Osteoblast (primary cell): ENCODE measurements around the gene LILRA5. TPM values are rescaled to one million over a fixed set of nuclear protein-coding genes. Genes with fewer than 3 reads are reported as not detected.
A peak's percentile ranks its signal among the peaks of the same experiment; 100 is the strongest.
"Not testable (repeated sequence)": the region's sequence is repeated elsewhere in the genome, so short reads cannot be mapped to it uniquely, and the experiment has no call there.

Experiments
- DNase-seq: peaks from one replicate; pipeline ENCODE4 v3.0.0; 2011; ENCODE audit warnings: low spot score, mixed read lengths; ENCODE audit not compliant: insufficient read length; ENCODE audit errors: missing footprints
- H2AFZ ChIP-seq: 2 replicates; pipeline ENCODE4 v1.6.0; 2011; ENCODE audit warnings: mild to moderate bottlenecking, low read length
- H3K27ac ChIP-seq: 2 replicates; pipeline ENCODE4 v1.5.1; 2011; ENCODE audit warnings: mild to moderate bottlenecking, low read depth, low read length, moderate library complexity
- H3K27me3 ChIP-seq: 2 replicates; pipeline ENCODE4 v1.6.0; 2012; ENCODE audit warnings: mild to moderate bottlenecking, control low read depth, inconsistent platforms, low read length, moderate library complexity; ENCODE audit not compliant: insufficient read depth
- H3K36me3 ChIP-seq: 2 replicates; pipeline ENCODE4 v1.5.1; 2011; ENCODE audit warnings: mild to moderate bottlenecking, low read length, control low read depth, moderate library complexity; ENCODE audit not compliant: insufficient read depth
- H3K4me1 ChIP-seq: 2 replicates; pipeline ENCODE4 v1.5.1; 2011; ENCODE audit warnings: mild to moderate bottlenecking, low read length, control low read depth, moderate library complexity; ENCODE audit not compliant: insufficient read depth
- H3K4me2 ChIP-seq: 2 replicates; pipeline ENCODE4 v1.6.0; 2011; ENCODE audit warnings: mild to moderate bottlenecking, low read length; ENCODE audit not compliant: insufficient read depth
- H3K4me3 ChIP-seq: fragments of 200-600 bp; sonication (generic); 3 replicates; pipeline ENCODE4 v1.5.1; 2012; ENCODE audit warnings: mild to moderate bottlenecking, low read length, inconsistent platforms; ENCODE audit not compliant: insufficient read depth
- H3K79me2 ChIP-seq: 2 replicates; pipeline ENCODE4 v1.6.0; 2012; ENCODE audit warnings: mild to moderate bottlenecking, low read length, control low read depth, inconsistent platforms; ENCODE audit not compliant: insufficient read depth
- H3K9me3 ChIP-seq: 2 replicates; pipeline ENCODE4 v1.5.1; 2011; ENCODE audit warnings: low read depth, low read length, control low read depth
- H4K20me1 ChIP-seq: 2 replicates; pipeline ENCODE4 v1.6.0; 2012; ENCODE audit warnings: mild to moderate bottlenecking, low read length, control low read depth; ENCODE audit not compliant: insufficient read depth
- total RNA-seq: library from RNA; depleted of rRNA; stranded (reverse); fragments of >200 nt; gene quantifications from 2 replicates; pipeline ENCODE4 v1.2.3, GENCODE V29; 2012
- TF ChIP-seq, protein P1 (sequence below): IDR thresholded peaks from 2 replicates; pipeline ENCODE4 v1.5.1; 2011; ENCODE audit warnings: mild to moderate bottlenecking, low read depth, low read length, moderate library complexity; ENCODE audit errors: extremely low read depth

LILRA5 gene
- 0.36 TPM in 1 of 2 replicates, not detected in the other for total RNA-seq

DNA sequence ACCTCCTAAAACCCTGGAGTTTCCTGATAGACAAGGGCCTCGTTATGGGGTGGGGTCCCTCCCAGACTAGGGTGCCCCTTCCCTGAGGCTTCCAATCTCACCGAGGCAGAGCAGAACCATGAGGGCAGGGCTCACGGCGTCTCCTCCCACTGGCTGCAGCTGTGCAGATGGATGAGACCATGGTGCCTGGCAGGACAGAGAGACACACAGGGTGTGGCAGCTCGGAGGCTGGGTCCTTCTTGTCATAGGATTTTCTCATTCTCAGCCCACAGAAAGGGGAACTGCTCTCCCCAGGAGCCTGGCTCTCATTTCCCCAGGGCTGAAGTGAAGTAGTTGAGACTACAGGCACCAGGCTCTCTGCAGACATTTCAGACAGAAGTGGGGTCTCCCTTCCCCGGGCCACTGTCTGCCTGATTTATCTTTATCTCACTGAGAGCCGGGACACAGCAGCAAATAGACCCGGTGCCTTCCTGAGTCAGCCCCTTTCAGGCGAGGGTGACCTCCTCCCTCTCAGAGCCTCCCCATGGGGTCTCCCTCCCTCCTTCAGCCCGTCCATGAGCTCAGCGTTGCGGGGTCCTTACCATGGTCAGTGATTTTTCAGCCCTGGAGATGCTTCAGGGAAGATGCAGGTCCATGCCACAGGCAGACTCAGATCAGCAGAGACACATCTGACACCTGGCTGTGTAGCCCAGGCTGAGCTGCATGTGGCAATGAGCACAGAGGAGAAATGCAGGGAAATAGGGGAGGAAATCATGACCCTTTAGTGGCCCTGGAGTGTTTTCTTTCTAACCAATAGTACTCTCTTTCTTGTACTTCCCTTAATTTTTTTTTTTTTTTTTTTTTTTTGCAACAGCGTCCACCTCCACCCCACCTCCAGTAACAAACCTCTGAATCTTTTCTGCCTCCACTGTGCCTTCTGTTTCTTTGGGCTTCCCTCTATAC lies at the start of gene LILRA5:
TSS of gene LILRA5 (minus strand) at position 731 of the 942 bp plus-strand sequence. CDS start at position 584, 147 bp downstream.
- no peak within 1 kb of the TSS for H3K27ac ChIP-seq
- H3K79me2 ChIP-seq = no peaks in the 10 kb centered on the region
- no peak within 1 kb of the TSS for H3K4me2 ChIP-seq
- no peaks in the 10 kb centered on the region for H4K20me1 ChIP-seq
- no peaks in the 10 kb centered on the region for H3K9me3 ChIP-seq
- no peaks in the 10 kb centered on the region for H3K36me3 ChIP-seq
- H3K4me1 ChIP-seq = no peaks in the 10 kb centered on the region
- no peak within 1 kb of the TSS for H3K4me3 ChIP-seq
- DNase-seq = peak; percentile 66
- no peak within 1 kb of the TSS for H2AFZ ChIP-seq
- no peaks in the 10 kb centered on the region for H3K27me3 ChIP-seq
- TF ChIP-seq, protein P1, sequence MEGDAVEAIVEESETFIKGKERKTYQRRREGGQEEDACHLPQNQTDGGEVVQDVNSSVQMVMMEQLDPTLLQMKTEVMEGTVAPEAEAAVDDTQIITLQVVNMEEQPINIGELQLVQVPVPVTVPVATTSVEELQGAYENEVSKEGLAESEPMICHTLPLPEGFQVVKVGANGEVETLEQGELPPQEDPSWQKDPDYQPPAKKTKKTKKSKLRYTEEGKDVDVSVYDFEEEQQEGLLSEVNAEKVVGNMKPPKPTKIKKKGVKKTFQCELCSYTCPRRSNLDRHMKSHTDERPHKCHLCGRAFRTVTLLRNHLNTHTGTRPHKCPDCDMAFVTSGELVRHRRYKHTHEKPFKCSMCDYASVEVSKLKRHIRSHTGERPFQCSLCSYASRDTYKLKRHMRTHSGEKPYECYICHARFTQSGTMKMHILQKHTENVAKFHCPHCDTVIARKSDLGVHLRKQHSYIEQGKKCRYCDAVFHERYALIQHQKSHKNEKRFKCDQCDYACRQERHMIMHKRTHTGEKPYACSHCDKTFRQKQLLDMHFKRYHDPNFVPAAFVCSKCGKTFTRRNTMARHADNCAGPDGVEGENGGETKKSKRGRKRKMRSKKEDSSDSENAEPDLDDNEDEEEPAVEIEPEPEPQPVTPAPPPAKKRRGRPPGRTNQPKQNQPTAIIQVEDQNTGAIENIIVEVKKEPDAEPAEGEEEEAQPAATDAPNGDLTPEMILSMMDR = no peak

DNA sequence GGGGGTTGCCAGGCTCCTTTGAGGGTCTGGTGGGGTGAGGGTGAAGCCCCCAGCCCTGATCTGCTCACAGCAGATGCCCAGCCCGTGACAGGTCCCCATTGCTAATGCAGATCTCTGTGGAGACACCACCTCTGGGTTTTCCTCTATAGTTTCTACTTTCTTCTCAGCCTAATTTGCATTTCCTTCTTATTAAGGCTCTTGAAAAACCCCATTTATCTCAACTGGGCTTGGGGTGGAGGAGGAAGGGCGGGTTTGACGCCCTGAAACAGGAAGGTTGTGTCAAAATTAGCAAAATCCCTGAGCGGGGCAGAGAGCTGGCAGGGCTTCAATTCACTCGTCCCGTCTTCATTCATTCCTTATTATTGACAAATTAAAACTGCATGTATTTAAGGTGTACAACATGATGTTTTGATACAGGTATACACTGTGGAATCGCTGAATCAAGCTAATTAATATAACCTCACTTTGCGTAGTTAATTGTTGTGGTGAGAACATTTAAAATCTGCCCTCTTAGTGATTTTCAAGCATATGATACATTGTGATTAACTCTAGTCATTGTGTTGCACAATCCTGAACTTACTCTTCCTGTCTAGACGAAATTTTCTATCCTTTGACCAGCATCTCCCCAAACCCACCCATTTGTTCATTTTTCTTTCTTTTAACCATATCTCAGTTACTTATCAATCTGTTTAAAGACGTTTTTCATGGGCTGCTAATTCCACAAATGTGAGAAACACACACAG lies 48.9 kb upstream of the LILRA5 start:
- not testable (repeated sequence) for H3K27me3 ChIP-seq, H3K4me1 ChIP-seq, H2AFZ ChIP-seq, H3K27ac ChIP-seq, H3K4me2 ChIP-seq, H3K36me3 ChIP-seq, H3K9me3 ChIP-seq, H3K79me2 ChIP-seq, H3K4me3 ChIP-seq, DNase-seq, H4K20me1 ChIP-seq

DNA sequence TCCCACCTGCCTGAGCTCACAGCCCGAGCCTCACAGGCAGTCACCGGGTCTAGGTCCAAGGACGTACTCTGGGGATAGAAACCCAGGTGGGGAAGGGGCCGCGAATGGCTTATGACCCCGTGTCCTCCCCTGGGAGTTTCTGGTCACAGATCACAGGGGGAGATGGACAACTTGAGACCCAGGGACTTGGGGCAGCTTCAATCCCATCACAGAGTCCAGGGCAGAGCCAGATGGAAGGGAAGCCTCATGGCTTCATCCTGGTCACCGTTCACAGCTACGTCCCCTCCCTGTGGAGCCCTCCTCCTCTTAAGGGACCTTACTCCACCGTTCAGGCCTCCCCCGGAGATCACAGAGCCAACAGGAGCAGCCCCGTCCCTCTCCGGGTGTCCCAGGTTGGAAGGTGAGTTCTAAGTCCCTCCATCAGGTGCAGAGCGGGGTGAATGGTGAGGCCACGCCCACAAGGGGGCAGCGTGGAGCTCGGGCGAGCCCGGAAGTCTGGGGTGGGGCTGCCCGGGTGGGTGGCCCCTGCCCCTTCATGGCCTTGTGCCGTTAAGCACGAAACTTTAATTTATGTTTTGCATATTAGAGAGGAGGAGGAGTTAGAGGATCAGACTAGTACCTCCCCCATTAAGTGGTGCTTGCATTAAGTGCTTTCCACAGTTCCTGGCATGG lies 46.3 kb upstream of the LILRA5 start:
- H3K4me3 ChIP-seq, H3K4me2 ChIP-seq, DNase-seq, H3K36me3 ChIP-seq, H3K27me3 ChIP-seq, H3K27ac ChIP-seq, H2AFZ ChIP-seq, H3K79me2 ChIP-seq, H4K20me1 ChIP-seq, H3K4me1 ChIP-seq, H3K9me3 ChIP-seq: not testable (repeated sequence)

DNA sequence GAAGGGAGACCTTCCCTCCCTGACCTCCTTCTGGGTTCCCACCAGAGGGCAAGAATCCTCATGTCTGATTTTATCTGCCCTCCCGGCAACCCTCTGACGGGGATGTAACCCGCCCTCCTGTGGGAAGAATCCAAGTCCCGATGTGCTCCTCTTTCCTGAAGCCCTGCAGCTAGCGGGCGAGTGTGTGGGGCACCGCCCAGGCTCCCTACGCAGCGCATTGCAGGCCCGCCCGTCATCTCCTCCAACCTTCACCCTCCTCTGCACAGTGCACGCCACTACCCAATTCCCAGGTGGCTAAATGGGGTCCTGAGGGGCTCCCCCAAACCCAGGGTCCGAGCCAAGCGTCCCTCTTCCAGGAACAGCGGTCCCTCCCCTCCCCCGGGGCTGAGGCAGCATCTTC lies 44.4 kb upstream of the LILRA5 start:
- Histone ChIP-seq H3K4me1 (no peaks in the 10 kb centered on the region), H3K27ac (no peak overlapping the region), H3K4me3 (no peak overlapping the region), H4K20me1 (no peaks in the 10 kb centered on the region), H2AFZ (no peak overlapping the region), H3K27me3 (no peaks in the 10 kb centered on the region), H3K79me2 (no peaks in the 10 kb centered on the region), H3K9me3 (no peaks in the 10 kb centered on the region), H3K36me3 (no peaks in the 10 kb centered on the region), H3K4me2 (no peak overlapping the region)
- TF ChIP-seq, protein P1 = no peak
- DNase-seq = no peak
